Panc1 (cell line): Measurements from ENCODE around the gene CFAP53.
A peak's percentile ranks its signal among the peaks of the same experiment; 100 is the strongest.

Experiments
- CTCF ChIP-seq: fragments of 450-650 bp; IDR thresholded peaks from 2 replicates; pipeline ENCODE4 v1.5.1; 2017; ENCODE audit warnings: mild to moderate bottlenecking
- POLR2AphosphoS5 ChIP-seq: IDR thresholded peaks from 2 replicates; pipeline ENCODE4 v1.6.1; 2012; ENCODE audit warnings: mild to moderate bottlenecking, low read depth, low read length, moderate library complexity
- REST ChIP-seq, 2 experiments: IDR thresholded peaks; 2 replicates each; pipeline ENCODE4 v1.6.1; 2011 to 2012; ENCODE audit warnings: low read depth in 2 of 2, control low read depth in 1 of 2, low read length in 1 of 2, mild to moderate bottlenecking in 1 of 2, moderate library complexity in 1 of 2; ENCODE audit not compliant: insufficient read depth in 1 of 2
- TCF7L2 ChIP-seq: IDR thresholded peaks from 2 replicates; pipeline ENCODE4 v1.6.1; 2011; ENCODE audit warnings: mild to moderate bottlenecking, low read depth, low read length, inconsistent platforms

GRCh38 chr18:50266248-50266704, at the start of gene CFAP53:
- TF ChIP-seq CTCF, result no peak
- TF ChIP-seq POLR2AphosphoS5, result peak; percentile 34; the same call in 1 of the 2 replicates
- TF ChIP-seq TCF7L2, result no peak
- TF ChIP-seq REST (IDR thresholded peaks at IDR 0.05; ENCODE audit: insufficient read depth in 1 of 2, low read depth in 2 of 2, low read length in 1 of 2), result no peak
